Keratinocyte (primary cell): ENCODE measurements around the gene IGFBP1.

Source experiments
- EZH2 ChIP-seq: IDR thresholded peaks from one replicate; pipeline ENCODE4 v1.6.1; 2012; ENCODE audit warnings: inconsistent platforms, mild to moderate bottlenecking, low read length, moderate library complexity
- TF ChIP-seq, protein P1 (sequence below), 3 experiments: IDR thresholded peaks in 1 of 3; conservative IDR thresholded peaks in 1 of 3; optimal IDR thresholded peaks in 1 of 3; 2 replicates in 2 of 3; 3 replicates in 1 of 3; pipeline versions ENCODE3 to v1.5.1; 2011; ENCODE audit warnings: low read length in 3 of 3, mild to moderate bottlenecking in 3 of 3, moderate library complexity in 2 of 3, control low read depth in 1 of 3, inconsistent platforms in 1 of 3; ENCODE audit not compliant: insufficient read depth in 2 of 3; ENCODE audit errors: extremely low read depth in 1 of 3

DNA sequence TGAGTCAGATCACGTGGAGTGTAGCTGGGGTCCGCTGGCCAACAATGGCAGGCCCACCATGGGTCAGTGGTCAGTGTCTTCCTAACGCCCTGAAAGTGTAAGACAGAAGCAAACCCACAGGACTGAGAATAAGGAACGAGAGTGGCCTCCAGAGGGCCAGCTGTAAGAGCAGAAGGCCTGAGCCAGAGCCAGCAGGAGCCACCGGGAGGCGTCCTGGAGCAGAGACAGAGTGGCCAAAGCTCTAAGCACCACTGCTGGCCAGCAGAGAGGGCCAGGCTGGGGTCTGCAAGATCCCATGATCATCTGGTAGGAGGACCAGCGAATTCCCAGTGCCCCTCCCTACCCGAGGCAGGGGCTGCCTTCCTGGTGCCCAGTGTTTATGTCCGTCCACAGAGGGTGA lies 24.6 kb upstream of the IGFBP1 start:
- TF ChIP-seq, protein P1, sequence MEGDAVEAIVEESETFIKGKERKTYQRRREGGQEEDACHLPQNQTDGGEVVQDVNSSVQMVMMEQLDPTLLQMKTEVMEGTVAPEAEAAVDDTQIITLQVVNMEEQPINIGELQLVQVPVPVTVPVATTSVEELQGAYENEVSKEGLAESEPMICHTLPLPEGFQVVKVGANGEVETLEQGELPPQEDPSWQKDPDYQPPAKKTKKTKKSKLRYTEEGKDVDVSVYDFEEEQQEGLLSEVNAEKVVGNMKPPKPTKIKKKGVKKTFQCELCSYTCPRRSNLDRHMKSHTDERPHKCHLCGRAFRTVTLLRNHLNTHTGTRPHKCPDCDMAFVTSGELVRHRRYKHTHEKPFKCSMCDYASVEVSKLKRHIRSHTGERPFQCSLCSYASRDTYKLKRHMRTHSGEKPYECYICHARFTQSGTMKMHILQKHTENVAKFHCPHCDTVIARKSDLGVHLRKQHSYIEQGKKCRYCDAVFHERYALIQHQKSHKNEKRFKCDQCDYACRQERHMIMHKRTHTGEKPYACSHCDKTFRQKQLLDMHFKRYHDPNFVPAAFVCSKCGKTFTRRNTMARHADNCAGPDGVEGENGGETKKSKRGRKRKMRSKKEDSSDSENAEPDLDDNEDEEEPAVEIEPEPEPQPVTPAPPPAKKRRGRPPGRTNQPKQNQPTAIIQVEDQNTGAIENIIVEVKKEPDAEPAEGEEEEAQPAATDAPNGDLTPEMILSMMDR (optimal IDR thresholded peaks at IDR 0.05 in 1 of 3, IDR thresholded peaks at IDR 0.05 in 1 of 3, conservative IDR thresholded peaks at IDR 0.05 in 1 of 3; ENCODE audit: extremely low read depth in 1 of 3, insufficient read depth in 2 of 3, low read length in 3 of 3) = peak in 2 of 3 experiments; percentile 12 to 45
- TF ChIP-seq EZH2 = no peak
